ENCODE measurements around the gene MLLT10.

- TF ChIP-seq CTCF (IDR thresholded peaks at IDR 0.05), result no peak
- TF ChIP-seq POLR2A (IDR thresholded peaks at IDR 0.05), result no peak
Measured at GRCh38 chr10:21515361-21516241, 18.4 kb upstream of the MLLT10 start.

Data from adrenal gland (tissue), 5 donors.